HuH-7 (cell line): ENCODE measurements around the gene CATSPER4.
A peak's percentile ranks its signal among the peaks of the same experiment; 100 is the strongest.

Source experiments
- DNase-seq: peaks from one replicate; pipeline ENCODE4 v3.0.0; 2011; ENCODE audit warnings: low spot score

Gene CATSPER4

GRCh38 chr1:26164861-26165842, 25.2 kb upstream of the CATSPER4 start:
- no peak for DNase-seq

GRCh38 chr1:26166719-26167281, 23.6 kb upstream of the CATSPER4 start:
- no peak for DNase-seq

- no peak for DNase-seq
Observed at GRCh38 chr1:26168410-26169197, 21.8 kb upstream of the CATSPER4 start, which contains the start of gene C1orf232. Gene C1orf232 (minus strand): TSS chr1:26168963. CDS start chr1:26168499, 464 bp downstream.

GRCh38 chr1:26169198-26169554, 21.2 kb upstream of the CATSPER4 start:
- DNase-seq: no peak

GRCh38 chr1:26169669-26170471, 20.5 kb upstream of the CATSPER4 start, which contains the start of gene ZNF593:
Gene ZNF593 (plus strand): TSS chr1:26169908. CDS start chr1:26169984, 76 bp downstream.
- peak; percentile 97 for DNase-seq

- no peak for DNase-seq
Observed at GRCh38 chr1:26170472-26170821, 20.0 kb upstream of the CATSPER4 start.

GRCh38 chr1:26171084-26172072, 19.0 kb upstream of the CATSPER4 start, which contains the start of gene ZNF593OS:
Gene ZNF593OS (minus strand): TSS chr1:26171832. CDS start chr1:26171661, 171 bp downstream.
- DNase-seq: no peak

- DNase-seq: no peak
Observed at GRCh38 chr1:26175346-26175745, 15.1 kb upstream of the CATSPER4 start.

- no peak for DNase-seq
Observed at GRCh38 chr1:26177182-26177684, 13.2 kb upstream of the CATSPER4 start, which contains the start of gene CNKSR1. Gene CNKSR1 (plus strand): TSS chr1:26177491. CDS start chr1:26177548, 57 bp downstream.

- no peak for DNase-seq
Observed at GRCh38 chr1:26180010-26180506, 10.3 kb upstream of the CATSPER4 start.

- no peak for DNase-seq
Observed at GRCh38 chr1:26181586-26182382, 8.6 kb upstream of the CATSPER4 start.

- no peak for DNase-seq
Observed at GRCh38 chr1:26182383-26182696, 8.1 kb upstream of the CATSPER4 start.

- no peak for DNase-seq
Observed at GRCh38 chr1:26184086-26184485, 6.3 kb upstream of the CATSPER4 start.

GRCh38 chr1:26184883-26185282, 5.5 kb upstream of the CATSPER4 start:
- DNase-seq: no peak

GRCh38 chr1:26187882-26188281, 2.5 kb upstream of the CATSPER4 start:
- no peak for DNase-seq

- no peak for DNase-seq
Observed at GRCh38 chr1:26188477-26188876, 1.9 kb upstream of the CATSPER4 start.

- no peak for DNase-seq
Observed at GRCh38 chr1:26189331-26189730, 1.1 kb upstream of the CATSPER4 start.

GRCh38 chr1:26189751-26190275, 589 bp upstream of the CATSPER4 start:
- DNase-seq: no peak

GRCh38 chr1:26191739-26192138, 1.3 kb downstream of the CATSPER4 start:
- DNase-seq: no peak
